ENCODE measurements around the gene TFAP2D.

The TFAP2D gene

GRCh38 chr6:50713226-50713625 is at the start of gene TFAP2D:
TFAP2D (plus strand) TSS chr6:50713526; CDS start chr6:50714056, 530 bp downstream.
- no peak for DNase-seq

- DNase-seq: no peak
Observed at GRCh38 chr6:50663806-50664205, 49.5 kb upstream of the TFAP2D start.

DNA sequence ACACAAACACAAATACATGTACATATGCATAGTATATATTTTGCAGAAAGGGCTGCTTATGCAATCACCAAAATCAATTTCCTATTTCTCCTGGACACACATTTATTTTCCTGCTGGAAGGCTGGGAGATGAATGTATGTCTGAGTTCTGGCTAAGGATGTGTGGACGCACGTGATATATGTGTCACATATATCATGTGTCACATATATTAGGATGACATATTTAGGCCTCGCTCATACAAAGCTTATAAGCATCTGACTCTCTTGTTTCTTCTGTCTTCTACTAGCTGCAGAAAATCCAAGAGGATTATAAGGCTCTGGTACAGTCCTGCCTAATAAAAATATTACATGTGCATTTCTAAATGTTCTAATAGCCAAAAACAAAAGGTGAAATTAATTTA is 47.2 kb upstream of the TFAP2D start:
- no peak for DNase-seq

- DNase-seq: no peak
Observed at GRCh38 chr6:50681213-50681824, 32.0 kb upstream of the TFAP2D start.

DNA sequence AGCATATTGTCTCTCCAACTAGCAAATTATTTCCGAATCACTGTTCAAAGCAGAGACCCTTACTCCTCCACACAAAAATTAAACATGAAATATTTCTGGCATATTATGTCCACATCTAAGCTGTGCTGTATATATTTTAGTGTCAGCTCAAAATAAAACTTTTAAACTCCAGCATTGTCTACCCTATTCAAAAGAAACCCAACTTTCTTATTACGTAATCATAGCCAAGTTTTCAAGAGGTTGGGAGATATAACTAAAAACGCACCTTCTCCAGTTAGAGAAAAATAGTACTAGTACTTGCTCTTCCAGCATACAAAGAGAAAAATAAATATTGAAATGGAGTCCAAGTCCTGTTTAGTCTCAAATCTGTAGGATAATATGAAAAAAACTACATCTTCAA is 24.1 kb upstream of the TFAP2D start:
- no peak for DNase-seq

DNA sequence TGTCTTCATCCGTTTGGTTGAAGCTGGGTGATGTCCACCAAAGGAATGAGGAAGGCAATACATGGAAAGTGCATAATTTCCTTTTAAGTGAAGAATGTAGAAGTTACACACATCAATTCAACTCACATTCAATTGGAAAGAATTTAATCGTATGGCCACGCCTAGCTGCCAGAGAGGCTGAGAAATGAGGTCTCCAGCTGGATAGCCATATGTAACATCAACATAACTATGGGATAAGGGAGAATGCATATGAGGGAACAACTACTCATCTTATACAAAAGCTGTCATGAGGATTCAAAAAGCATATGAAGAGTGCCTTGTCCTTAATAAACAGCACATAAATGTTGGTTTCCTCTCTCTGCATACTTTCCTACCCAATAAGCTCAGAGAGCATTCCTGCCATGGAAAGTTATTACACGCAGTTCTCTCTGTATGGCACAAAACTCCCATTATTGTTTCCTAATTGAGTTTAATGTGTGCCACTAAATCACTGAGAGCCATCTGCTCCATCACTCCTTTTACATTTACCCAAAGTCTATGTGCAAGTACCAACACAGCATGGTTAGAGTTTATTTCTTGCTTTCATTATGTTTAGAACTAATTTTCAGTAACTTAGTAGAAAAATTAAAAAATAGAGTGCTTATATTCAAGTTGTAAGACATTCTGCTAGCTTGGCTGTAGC is 21.4 kb upstream of the TFAP2D start:
- no peak for DNase-seq

GRCh38 chr6:50698546-50698945 is 14.8 kb upstream of the TFAP2D start:
- no peak for DNase-seq

DNA sequence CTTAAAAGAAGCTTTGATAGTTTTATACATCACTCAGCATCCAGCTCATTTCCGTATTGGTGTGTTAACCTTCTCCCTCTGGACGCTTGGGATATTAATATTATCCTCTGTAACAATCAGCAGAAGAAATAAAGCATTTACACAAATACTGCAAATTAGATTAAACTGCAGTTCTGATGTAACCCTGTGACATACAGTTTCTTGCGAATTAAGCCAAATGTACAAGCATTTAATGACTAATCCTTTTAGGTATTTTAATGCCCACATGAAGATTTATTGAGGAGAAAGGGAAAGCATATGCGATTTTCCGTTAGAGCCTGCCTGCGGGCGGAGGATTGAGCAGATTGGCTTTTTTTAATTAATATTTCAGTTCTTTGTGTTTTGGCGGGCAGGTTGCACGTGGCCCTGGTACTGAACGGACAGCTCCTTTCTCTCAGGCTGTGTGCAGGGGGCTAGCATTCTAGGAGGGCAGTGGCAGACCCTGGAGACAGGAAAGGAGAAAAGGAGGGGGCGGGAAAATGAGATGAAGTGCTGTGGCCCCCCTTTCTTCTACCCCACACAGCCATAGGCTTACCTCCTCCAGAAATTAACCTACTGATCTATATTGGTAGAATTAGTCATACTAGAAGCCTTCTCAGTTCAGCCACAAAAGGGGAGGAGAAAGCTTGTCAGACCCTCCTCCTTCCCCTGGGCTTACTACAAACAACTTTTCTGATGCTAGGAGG is 14.1 kb upstream of the TFAP2D start:
- no peak for DNase-seq

DNA sequence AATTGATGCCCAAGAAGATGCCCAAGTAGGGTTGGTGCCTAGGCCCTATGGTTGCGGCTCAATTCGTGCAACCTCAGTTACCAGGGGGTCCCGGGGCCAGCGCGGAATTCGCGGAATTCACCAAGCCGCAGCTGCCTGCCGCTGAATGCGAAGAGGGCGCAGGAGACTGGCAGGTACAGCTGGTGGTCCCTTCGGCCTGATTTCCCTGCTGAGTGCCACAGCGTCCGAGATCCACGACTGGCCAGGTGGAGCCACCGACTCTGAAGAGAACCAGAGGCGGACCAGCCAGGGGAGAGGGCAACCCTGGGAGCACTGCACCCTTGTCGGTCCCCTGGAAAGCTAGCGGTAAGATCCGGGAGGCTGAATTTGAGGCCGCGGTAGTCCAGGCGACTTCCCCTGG is 6.8 kb upstream of the TFAP2D start:
- DNase-seq: no peak

DNA sequence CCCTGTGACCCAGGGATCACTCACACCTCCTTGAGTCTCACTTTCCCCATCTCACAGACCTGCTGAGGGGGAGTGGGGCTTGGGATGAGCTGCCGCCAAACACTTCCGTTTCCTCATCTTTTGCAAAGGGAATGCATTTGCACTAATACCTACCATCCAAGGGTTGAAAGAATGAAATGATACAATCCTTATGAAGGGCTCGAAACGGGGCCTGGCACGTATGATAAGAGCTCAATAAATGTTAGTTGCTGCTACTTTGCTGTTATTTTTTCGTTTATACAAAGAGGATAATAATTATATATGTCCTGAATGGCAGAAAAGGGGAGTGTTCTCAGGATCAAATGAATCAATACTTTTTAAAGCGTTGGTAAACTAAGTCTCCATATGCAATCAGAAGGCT is 6.1 kb upstream of the TFAP2D start:
- no peak for DNase-seq

- no peak for DNase-seq
Observed at GRCh38 chr6:50707652-50708300, 5.5 kb upstream of the TFAP2D start.

DNA sequence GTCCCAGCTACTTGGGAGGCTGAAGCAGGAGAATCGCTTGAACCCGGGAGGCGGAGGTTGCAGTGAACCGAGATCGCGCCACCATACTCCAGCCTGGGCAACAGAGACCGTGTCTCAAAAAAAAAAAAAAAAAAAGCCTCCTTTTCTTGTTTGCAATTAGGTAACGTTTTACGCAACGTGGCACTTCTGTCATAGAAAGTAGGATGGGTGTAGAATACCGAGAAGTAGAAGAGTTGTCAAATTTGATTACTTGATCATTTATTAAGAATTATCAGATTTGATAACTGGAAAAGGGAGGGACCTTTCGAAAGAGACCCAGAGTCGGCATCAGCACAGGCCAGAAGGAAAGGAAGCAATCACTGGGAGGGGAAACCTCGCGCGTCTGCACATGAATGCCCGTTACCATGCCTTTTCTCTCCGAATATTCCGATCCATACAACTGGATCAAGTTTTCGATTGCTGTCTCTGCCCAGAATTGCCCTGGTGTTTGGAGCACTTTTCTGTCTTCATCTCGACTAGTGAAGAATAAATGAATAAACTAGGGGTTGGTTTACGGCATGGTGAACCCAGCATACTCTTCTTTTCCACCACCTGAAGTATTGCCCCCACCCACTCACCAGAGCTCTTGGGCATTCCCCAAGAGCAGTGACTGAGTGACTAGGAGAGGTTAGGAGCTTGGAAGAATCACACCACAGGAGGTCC is 4.5 kb upstream of the TFAP2D start:
- DNase-seq: no peak

- DNase-seq: no peak
Observed at GRCh38 chr6:50709366-50709734, 4.0 kb upstream of the TFAP2D start.

GRCh38 chr6:50711686-50712085 is 1.6 kb upstream of the TFAP2D start:
- DNase-seq: no peak

GRCh38 chr6:50712291-50712690 is 1.0 kb upstream of the TFAP2D start:
- DNase-seq: no peak

DNA sequence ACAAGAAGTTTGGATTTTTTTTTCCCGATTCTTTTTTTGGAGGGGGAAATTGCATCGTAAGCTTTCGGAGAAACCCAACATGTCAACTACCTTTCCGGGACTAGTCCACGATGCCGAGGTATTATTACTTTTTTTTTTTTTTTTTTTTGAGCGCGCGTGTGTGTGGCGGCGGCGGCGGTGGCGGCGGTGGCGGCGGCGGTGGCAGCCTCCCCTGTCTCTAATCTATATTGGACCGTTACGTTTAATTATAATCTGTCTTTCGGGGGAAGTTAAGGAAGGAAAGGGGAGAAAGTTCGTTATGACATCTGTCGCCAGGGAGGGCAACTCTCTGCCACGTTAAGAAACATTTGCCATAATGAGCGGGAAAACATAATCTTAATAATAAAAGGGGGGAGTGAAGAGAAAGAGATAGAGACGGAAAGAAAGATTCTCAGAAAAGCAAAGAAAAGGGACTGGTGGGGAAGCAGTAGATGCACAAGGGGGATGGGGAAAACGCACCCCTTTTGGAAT is 706 bp downstream of the TFAP2D start:
- DNase-seq: no peak

GRCh38 chr6:50714487-50715379 is 1.4 kb downstream of the TFAP2D start:
- no peak for DNase-seq

GRCh38 chr6:50716899-50717509 is 3.7 kb downstream of the TFAP2D start:
- no peak for DNase-seq

GRCh38 chr6:50717734-50718457 is 4.6 kb downstream of the TFAP2D start:
- no peak for DNase-seq

DNA sequence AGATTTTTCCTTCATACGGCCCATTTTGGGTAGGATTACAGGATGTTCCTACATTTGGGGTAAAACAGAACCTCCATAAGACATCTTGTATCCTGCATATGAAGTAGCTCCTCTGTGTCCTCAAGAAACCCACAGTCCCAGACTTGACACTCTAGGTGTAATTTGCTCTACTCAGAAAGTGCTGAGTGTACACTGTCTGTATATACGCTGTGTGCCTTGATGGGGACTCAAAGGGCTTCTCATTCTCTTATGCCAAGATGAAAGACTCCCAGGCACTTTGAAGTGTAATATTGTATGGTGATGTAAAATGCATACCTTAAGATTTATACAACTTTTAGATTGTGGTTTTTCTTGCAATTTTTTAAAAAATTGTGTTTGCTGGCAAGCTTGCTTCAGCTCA is 5.2 kb downstream of the TFAP2D start:
- DNase-seq: no peak

- no peak for DNase-seq
Observed at GRCh38 chr6:50720623-50721022, 7.3 kb downstream of the TFAP2D start.
